ENCODE data around the gene ZBTB16.

The ZBTB16 gene

DNA sequence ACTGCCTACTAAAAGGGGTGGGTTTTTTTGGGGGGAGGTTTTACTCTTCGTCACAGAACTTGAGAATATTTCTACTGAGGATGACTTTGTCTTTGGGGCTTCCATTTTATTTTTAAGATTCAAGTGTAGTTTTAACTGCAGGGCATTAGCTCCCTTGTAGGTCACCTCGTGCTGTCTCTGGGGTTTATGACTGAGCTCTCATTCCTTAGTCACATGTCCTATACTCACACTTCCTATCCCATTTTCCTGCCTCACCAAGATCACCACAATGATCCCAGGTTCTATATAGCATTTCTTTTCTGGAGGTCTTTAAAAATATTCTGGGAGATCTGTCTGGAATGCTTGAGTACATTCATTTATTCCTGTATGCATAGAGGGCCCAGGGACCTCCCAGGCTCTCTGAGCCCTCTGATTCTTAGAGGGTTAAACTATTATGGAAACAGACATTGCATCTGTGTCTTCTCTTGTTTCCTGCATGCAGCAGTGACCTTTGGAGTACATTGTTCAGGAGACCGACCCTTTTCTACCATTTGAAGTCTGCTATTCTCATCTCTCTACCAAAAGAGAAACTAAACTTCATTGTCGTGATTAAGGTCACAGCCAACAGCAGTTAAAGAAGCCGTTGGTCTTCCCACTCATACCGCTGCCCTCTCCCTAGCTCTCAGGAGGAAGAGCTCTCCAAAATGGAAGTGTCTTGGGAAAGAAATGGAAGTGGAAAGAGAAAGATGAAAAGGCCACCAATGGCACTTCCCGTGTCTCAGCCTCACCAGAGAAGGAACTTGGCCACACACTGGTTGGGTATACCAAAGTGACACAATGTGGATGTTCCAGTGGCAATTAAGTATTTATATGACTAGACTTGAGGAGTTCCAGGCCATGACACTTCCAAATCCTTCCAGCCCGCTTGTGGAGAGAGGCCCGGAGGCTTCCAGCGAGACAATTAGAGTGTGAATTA lies 77.5 kb downstream of the ZBTB16 start:
- TF ChIP-seq POLR2A (IDR thresholded peaks at IDR 0.05; ENCODE audit: extremely low read depth, insufficient read length) = no peak
- TF ChIP-seq, protein P1, sequence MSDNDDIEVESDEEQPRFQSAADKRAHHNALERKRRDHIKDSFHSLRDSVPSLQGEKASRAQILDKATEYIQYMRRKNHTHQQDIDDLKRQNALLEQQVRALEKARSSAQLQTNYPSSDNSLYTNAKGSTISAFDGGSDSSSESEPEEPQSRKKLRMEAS (IDR thresholded peaks at IDR 0.05; ENCODE audit: low read depth, low read length) = no peak
- no peak for TF ChIP-seq MYC (IDR thresholded peaks at IDR 0.05; ENCODE audit: low read depth, low read length)
- TF ChIP-seq, protein P2, sequence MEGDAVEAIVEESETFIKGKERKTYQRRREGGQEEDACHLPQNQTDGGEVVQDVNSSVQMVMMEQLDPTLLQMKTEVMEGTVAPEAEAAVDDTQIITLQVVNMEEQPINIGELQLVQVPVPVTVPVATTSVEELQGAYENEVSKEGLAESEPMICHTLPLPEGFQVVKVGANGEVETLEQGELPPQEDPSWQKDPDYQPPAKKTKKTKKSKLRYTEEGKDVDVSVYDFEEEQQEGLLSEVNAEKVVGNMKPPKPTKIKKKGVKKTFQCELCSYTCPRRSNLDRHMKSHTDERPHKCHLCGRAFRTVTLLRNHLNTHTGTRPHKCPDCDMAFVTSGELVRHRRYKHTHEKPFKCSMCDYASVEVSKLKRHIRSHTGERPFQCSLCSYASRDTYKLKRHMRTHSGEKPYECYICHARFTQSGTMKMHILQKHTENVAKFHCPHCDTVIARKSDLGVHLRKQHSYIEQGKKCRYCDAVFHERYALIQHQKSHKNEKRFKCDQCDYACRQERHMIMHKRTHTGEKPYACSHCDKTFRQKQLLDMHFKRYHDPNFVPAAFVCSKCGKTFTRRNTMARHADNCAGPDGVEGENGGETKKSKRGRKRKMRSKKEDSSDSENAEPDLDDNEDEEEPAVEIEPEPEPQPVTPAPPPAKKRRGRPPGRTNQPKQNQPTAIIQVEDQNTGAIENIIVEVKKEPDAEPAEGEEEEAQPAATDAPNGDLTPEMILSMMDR (IDR thresholded peaks at IDR 0.05; ENCODE audit: low read depth, low read length) = no peak
- no peak for DNase-seq (ENCODE audit: low read depth)
- H3K4me3 ChIP-seq (ENCODE audit: low read depth, low read length) = no peak overlapping the region

DNA sequence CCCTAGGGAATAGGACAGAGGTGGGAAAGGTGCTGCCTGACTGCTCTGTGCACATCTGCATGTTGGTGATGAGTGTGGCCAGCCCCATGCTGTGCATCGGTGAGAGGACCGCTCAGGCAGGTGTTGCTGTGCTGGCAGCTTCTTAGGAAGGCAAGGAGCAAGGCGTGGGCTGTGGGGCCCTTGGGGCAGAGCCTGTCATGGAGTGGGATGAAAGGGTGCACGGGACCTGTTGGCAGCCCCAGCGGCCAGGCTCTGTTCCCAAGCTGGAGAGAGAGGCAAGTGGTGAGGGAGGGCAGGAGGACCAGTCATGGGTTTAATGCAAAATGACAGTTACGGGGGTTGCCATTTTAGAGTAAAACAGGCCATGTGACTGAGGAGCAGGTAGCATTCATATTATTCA lies 78.3 kb downstream of the ZBTB16 start:
- no peak for DNase-seq (ENCODE audit: low read depth)
- TF ChIP-seq POLR2A (IDR thresholded peaks at IDR 0.05; ENCODE audit: extremely low read depth, insufficient read length) = no peak
- no peak for TF ChIP-seq MYC (IDR thresholded peaks at IDR 0.05; ENCODE audit: low read depth, low read length)
- TF ChIP-seq, protein P2 (IDR thresholded peaks at IDR 0.05; ENCODE audit: low read depth, low read length) = no peak
- TF ChIP-seq, protein P1 (IDR thresholded peaks at IDR 0.05; ENCODE audit: low read depth, low read length) = no peak
- no peak overlapping the region for H3K4me3 ChIP-seq (ENCODE audit: low read depth, low read length)

DNA sequence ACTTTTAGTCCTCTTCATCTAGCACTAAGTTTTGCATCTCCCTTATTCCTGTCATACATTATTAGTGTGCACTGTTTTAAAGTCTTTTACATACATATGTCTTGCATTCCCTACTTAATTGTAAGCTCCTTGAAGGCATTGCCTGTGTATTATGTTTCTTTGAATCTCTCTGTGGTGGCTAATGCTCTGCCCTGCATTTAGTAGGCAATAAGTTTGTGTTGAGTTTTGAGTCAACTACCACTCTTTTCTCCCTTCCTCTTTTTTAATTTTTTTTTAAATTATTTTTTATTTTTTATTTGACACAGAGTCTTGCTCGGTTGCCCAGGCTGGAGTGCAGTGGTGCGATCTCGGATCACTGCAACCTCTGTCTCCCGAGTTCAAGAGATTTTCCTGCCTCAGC lies 78.9 kb downstream of the ZBTB16 start:
- TF ChIP-seq POLR2A (IDR thresholded peaks at IDR 0.05; ENCODE audit: extremely low read depth, insufficient read length) (no peak), MYC (IDR thresholded peaks at IDR 0.05; ENCODE audit: low read depth, low read length) (no peak)
- TF ChIP-seq, protein P1 (IDR thresholded peaks at IDR 0.05; ENCODE audit: low read depth, low read length) = no peak
- TF ChIP-seq, protein P2 (IDR thresholded peaks at IDR 0.05; ENCODE audit: low read depth, low read length) = no peak
- no peak overlapping the region for H3K4me3 ChIP-seq (ENCODE audit: low read depth, low read length)
- DNase-seq (ENCODE audit: low read depth) = no peak

DNA sequence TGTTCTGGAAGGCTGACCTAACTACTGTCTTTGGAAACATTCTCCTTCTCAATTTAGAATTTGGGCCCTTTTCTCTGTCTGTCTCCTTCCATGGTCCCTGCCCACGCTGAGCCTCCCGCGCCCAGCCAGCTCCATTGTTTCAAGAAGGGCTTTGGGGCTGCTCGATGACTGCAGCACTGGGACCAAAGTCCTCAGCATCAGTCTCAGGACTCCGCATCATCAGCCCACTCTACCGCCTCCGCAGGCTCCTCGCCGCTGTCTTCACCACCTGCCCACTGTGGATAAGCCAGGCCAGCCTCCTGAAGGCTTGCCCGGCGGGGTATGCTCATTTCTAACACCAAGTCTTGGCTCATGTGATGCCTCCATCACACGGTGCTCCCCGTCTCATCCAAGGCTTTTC lies 81.3 kb downstream of the ZBTB16 start:
- no peak for DNase-seq (ENCODE audit: low read depth)
- TF ChIP-seq, protein P2 (IDR thresholded peaks at IDR 0.05; ENCODE audit: low read depth, low read length) = no peak
- TF ChIP-seq MYC (IDR thresholded peaks at IDR 0.05; ENCODE audit: low read depth, low read length) = no peak
- no peak for TF ChIP-seq POLR2A (IDR thresholded peaks at IDR 0.05; ENCODE audit: extremely low read depth, insufficient read length)
- TF ChIP-seq, protein P1 (IDR thresholded peaks at IDR 0.05; ENCODE audit: low read depth, low read length) = no peak
- no peak overlapping the region for H3K4me3 ChIP-seq (ENCODE audit: low read depth, low read length)

DNA sequence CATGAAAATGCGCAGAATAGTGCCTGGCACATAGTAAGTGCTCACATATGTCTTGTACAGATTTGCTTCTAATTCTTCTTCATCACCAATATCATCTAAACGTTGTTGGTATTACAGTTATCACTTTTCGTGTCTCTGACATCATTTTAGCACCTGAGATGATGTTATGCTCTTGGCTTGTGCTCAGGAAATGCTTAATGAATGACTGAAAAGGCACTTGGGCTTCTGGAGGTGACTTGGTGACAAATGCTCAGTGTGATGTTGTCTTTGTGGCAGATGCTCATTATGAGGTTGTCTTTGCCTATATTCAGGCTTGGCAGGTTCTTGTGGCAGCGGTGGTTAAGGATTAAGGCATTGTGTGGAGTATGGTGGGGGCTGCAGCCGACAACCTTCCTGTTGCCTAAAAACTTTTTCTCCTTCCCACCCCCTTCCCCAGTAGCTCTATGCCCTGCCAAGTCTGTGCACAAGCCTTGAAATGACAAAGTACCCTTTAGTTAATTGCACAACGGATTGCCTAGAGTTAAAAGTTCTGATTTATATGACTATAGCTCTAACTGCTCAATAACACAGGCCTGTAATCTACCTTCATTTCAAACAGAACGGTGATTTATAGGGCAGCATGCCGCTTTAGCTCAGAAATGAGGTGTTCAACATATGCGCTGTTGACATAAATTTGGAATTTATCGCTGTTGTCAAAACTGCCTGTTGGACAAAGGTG lies 82.5 kb downstream of the ZBTB16 start:
- H3K4me3 ChIP-seq (ENCODE audit: low read depth, low read length) = no peak overlapping the region
- DNase-seq (ENCODE audit: low read depth) = no peak
- no peak for TF ChIP-seq MYC (IDR thresholded peaks at IDR 0.05; ENCODE audit: low read depth, low read length)
- TF ChIP-seq, protein P1 (IDR thresholded peaks at IDR 0.05; ENCODE audit: low read depth, low read length) = no peak
- TF ChIP-seq, protein P2 (IDR thresholded peaks at IDR 0.05; ENCODE audit: low read depth, low read length) = no peak
- no peak for TF ChIP-seq POLR2A (IDR thresholded peaks at IDR 0.05; ENCODE audit: extremely low read depth, insufficient read length)

Measured in NB4 (cell line).